GM19463 (cell line): ENCODE measurements around the gene BRINP2.

Experiments
- ATAC-seq: cut with Tn5 transposase; IDR thresholded peaks from one replicate; pipeline ENCODE4 v1.9.1; 2021; ENCODE audit warnings: mild to moderate bottlenecking, moderate library complexity; ENCODE audit not compliant: unreplicated experiment

BRINP2 gene

DNA sequence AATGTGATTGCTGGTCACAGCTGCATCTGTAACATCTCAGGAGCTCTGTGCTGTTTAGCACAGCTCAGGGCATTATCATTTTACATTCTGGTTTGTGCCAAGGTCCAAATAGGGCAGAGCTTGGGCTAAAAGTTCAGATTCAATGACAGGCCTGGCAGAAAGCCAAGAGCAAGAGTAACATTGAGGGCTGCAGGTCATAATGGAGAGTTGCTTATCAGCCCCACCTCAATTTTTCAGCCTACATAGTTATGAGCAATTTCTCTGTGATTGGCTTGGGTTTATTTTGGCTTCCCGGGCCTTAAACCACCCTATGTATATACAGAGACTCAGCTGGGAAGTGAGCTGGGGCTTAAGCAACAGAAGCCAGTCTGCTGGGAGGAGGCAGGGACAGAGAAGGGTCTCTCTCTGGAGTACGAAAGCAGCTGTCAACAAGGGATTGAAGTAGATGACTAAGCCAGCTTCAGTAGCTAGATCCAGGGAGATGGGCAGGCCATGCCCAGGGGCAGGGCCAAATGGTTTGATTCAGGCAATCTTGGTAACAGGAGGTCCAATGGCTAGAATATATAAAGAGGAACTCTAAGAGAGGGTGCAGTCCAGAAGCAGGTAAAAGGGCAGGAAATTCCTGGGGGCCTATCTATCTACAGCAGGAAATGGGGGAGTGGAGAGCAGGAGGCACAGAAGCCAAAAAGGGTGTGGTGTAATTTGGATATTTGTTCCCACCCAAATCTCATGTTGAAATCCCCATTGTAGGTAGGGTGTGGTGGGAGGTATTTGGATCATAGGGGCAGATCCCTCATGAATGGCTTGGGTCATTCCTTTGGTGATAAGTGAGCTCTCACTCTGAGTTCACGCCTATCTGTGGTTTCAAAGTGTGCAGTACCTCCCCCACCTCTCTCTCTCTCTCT, 49.0 kb downstream of the BRINP2 start:
- no peak for ATAC-seq

- no peak for ATAC-seq
These were observed 52.6 kb downstream of the BRINP2 start for GRCh38 chr1:177223359-177223758.

- no peak for ATAC-seq
These were observed 57.4 kb downstream of the BRINP2 start for GRCh38 chr1:177227978-177228692.

DNA sequence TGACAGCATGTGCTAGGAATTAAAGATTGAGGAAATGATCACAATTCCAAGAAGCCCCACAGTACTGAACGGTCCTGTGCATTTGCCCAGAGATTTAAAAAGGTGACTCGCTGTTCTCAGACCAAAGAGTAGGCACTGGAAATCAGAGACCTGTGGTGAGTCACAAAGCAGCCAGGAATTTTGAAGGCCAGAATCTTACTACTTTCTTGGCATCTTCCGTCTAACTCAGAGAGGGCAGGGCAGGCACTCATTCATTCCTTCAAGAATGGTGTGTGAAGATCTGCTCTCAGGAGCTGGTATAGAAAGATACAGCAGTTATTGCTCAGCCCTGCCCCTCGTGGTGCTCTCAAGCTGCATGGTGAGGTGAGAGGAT, 57.9 kb downstream of the BRINP2 start:
- no peak for ATAC-seq

DNA sequence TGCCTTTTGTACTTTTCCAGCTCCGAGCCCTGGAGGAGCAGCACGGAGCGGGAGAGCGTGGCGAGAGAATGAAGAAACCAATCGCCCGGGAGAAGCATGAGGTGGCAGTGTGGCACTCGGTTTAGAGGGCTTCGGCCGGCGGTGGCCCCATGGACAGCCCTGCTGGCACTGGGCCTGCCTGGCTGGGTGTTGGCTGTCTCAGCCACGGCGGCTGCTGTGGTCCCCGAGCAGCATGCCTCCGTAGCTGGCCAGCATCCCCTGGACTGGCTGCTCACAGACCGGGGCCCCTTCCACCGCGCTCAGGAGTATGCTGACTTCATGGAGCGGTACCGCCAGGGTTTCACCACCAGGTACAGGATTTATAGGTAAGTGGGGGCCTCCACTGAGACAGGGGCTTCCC, 59.0 kb downstream of the BRINP2 start:
- no peak for ATAC-seq

GRCh38 chr1:177230228-177231016, 59.7 kb downstream of the BRINP2 start:
- no peak for ATAC-seq

DNA sequence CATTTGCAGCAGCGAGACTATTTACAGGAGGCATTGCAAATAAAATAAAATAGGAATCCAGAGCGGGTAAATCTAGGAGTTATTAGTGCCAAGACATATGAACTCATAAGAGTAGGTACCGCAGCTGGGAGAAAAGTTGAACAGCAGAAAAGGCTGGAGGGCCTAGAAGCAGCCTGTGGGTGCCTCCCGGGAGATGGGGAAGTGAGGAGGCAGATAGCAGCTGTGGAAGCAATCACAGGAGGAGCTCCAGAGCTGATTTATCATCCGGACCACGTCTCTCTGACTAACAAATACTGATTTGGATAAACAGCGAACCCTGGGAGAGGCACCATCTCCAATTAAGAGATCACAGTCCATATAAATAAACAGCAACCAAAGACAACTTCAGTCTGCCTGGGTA, 64.6 kb downstream of the BRINP2 start:
- no peak for ATAC-seq

DNA sequence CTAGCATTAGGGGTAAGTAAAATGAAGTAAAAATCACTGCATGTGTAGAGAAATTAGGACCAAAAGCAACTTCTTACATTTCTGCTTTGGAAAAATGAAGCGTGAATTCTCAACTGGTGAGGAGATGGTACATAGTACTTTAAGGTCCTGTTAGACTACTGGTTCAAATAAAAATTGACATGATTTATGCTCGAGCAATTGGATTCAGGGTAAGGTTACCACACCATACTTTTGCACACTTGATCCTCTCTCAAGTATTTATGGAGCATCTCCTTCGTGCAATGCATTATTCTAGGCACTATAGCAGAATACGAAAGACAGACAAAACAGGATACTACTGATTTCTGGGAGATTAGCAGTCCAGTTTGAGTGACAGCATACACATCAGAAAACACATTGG, 66.2 kb downstream of the BRINP2 start:
- no peak for ATAC-seq

DNA sequence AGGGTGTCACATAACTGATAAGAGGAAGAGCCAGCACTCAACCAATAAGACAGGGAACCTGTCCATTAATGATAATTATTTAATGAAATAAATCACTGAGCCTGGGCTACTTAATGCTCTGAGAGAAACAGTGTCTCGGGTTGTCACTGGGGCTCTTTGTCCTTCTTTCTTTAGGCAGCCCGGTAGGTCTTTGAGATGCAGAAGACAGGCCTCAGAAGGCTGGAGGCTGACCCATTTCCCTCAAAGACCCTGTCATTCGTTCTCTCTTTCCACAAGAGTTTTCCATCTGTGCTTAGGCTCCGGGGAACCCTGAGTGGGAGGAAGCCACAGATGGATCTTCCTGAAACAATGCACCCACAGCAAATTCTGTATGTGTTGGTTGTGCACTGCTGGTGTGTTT, 68.2 kb downstream of the BRINP2 start:
- no peak for ATAC-seq

- no peak for ATAC-seq
These were observed 69.0 kb downstream of the BRINP2 start for GRCh38 chr1:177239792-177240191.

- ATAC-seq = no peak
These were observed 73.0 kb downstream of the BRINP2 start for GRCh38 chr1:177243773-177244172.

DNA sequence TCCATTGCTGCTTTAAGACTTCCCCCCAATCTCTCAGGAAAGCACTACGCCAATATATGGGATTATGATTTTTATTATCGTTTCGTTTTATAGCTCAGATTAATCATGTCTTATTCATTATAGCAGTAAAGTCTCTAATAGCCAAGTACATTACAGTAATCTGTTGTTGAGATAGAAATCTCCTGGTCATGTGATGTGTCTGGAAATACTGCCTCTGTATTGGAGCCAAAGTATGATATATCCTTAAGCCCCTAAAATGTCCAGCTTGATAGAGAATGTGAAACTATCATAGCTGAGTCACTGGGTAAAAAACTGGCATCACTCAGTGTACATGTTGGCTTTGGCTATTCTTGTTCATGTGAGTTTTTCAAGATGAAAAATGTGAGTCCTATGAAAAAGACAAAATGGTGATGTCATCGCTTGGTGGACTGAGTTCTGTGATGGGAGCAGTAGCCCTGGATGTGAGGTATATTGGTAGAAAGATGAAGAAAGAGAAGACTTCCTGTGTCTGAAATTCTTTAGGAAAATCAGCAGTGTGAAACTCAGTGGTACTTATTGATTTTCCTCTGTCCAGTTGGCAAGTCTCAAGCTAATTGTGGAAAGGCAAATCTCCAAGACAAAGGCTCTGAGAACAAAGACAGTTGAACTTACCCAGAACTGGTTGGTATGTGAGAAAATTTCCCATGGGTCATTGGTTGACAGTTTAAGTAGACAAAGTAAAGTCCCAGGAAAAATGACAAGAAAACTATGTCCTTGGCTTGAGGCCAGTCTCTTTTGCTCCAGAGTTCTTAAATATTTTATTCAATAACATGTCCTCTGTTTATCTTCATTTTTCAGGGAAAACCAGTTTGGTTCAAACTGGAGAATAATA, 76.2 kb downstream of the BRINP2 start:
- no peak for ATAC-seq

GRCh38 chr1:177247623-177248176, 76.9 kb downstream of the BRINP2 start:
- ATAC-seq = no peak

GRCh38 chr1:177248258-177248657, 77.5 kb downstream of the BRINP2 start:
- ATAC-seq = no peak

DNA sequence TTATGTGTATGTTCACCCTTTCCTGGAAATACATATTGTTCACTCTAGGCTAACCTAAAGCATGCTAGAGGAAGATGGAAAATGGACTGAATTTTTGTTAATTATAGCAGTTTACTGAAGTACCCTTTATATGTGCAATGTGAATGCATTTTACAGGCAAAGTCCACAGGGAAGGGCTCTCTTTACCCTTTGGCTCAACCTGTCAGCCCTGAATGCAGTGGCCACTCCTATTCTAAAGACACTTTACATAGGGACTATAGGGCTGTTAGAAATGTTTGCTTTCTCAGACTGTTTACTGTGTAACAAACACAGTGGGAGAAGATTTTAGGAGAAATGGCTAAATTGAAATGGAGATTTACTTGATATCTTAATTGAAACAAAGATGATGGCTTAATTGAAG, 78.5 kb downstream of the BRINP2 start:
- ATAC-seq = no peak

DNA sequence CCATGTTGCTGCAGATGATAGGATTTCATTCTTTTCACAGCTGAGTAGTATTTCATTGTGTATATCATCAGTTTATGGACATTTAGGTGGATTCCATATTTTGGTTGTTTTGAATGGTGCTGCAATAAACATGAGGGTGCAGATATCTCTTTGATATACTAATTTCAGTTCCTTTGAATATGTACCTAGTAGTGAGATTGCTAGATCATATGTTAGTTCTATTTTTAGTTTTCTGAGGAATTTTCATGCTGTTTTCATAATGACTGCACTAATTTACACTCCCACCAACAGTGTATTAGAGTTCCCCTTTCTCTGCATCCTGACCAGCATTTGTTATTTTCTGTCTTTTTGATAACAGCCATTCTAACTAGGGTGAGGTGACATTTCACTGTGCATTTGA, 82.1 kb downstream of the BRINP2 start:
- ATAC-seq = no peak

DNA sequence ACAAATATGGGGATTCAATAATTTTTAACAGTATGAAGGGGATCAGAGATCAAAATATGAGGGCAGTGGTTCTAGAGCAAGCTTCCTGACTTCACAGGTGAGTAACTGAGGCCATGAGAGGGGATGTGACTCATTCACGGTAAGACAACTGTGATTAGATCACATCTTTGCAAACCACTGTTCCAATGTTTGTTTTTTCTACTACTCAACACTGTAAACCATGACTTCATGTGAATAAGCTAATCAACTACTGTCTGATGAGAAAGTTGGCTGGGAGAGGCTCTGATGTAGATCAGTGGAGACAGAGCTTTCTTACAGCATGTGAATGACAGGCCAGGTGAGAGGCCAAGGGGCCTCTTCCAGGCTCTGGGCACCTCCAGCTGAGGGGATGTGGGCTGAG, 84.7 kb downstream of the BRINP2 start:
- ATAC-seq = no peak

DNA sequence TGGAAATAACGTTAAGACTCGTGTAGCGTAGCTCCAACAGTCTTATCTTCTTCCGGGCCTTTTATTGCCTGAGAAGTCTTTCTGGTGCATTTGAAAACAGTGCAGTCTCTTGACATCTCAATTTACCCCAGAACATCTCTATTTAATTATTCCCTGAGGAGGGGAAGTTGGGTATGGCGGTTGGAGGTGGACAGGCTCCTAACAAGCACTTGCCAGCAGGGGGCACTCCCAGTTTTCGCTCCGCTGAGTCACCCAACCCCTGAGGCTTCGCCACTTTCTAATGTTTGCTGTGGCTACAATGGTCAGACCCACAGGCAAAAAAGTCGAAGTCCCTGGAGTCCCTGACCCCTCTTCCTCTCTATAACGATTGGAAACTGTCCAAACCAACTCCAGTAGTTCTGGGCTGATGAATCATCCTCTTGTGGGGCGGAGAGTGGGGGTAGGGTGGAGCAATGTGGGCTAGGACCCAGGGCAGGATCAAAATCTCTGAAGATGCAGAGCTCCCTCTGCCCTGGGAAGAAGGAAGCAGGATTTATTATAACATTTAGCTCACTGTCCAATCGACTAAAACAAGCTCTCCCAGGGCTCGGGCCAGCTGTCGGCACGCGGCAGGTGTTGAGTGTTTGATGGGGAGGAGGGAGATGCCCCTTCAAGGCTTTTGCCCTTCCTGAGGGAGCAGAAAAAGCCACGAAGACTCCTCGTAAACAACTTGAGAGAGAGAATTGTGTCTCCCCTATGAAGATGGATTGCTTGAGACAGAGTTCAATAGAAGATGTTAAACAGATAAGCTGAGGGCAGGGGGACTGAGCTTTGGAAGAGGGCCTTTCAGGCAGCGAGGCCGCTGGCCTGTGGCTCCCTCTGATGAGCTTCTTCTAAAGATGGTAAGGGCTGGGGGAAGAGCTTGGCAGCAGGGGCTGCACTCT, 85.7 kb downstream of the BRINP2 start:
- ATAC-seq = peak; percentile 72

DNA sequence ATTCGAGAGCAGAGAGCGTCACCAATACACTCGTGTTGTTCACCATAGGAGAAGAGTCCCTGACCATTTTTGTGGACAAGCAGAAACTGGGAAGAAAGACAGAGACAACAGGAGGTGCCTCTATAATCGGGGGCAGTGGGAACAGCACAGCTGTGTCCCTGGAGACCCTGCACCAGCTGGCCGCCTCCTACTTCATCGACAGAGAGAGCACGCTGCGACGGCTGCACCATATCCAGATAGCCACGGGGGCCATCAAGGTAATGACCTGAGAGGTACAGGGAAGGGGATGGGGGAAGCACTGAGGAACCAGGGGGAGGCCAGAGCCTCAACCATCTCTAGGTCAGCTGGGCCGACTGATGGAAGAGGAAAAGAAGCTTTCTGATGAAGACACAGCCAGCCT, 86.4 kb downstream of the BRINP2 start:
- ATAC-seq = no peak
